ENCODE results near the gene SYT2. TPM values are rescaled to one million over a fixed set of nuclear protein-coding genes. Genes with fewer than 3 reads are reported as not detected.

Gene SYT2
- total and polyA plus RNA-seq, 11 donors, result 0.03 to 0.09 (median 0.06) TPM; not detected in 6

DNA sequence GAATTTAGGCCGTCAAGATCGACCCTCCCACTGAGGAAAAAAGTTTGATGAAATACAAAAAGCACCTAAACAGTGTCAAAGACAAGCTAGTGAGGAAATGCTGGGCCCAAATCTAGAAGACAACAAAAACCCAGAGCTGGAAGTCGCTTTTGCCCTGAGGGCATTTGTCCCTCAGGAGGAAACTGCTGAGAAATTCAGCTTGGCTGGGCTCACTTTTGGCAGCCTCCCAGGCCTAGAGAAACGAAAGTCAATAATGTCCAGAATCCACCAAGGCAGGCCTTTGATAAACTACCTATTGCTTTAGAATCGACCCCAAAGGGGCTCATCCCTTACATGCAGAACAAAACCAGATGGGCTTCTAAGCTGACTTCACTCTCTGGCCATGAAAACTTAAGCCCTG, 38.9 kb downstream of the SYT2 start:
- no peak for DNase-seq
- H3K4me3 ChIP-seq, result no peak overlapping the region
- H3K27ac ChIP-seq, result no peak overlapping the region
- intact Hi-C loops (cut with DNase I), result no loop called here
- no peaks in the 10 kb centered on the region for H3K36me3 ChIP-seq
- no peaks in the 10 kb centered on the region for H3K4me1 ChIP-seq
- no peak for ATAC-seq
- H3K9me3 ChIP-seq, result no peaks in the 10 kb centered on the region
- WGBS, 4 donors, result 53 to 59% (median 56%) methylated on average over 5 of the region's 5 CpGs
- peaks cover 0 to 30% (median 0%) of the 10 kb centered on the region in 9 donors for H3K27me3 ChIP-seq
- TF ChIP-seq POLR2A (IDR thresholded peaks at IDR 0.05) (no peak), CTCF (IDR thresholded peaks at IDR 0.05) (no peak)

DNA sequence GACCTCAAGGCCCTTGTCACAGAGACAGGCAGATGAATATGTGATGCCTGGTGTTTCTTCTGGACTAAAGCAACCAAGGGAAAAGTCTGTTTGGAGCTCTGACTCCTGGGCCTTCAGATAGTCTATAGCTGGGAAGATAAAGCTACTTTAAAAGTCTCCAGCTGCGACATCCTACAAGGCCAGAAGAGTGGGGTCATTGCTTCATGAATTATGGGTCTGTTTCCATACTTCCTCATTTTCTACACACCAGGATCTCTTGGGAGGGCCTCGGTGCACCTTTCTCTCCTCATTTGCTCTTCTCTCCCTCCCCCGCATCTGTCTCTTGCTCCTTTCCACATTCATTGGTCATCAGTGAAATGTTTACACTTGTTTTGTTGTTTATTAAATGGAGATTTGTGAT, 44.8 kb downstream of the SYT2 start:
- 80 to 86% (median 84%) methylated on average over 3 of the region's 3 CpGs for WGBS, 4 donors
- Histone ChIP-seq H3K4me1 (no peaks in the 10 kb centered on the region), H3K4me3 (no peak overlapping the region), H3K9me3 (no peaks in the 10 kb centered on the region), H3K27me3 (peaks cover 0 to 61% (median 0%) of the 10 kb centered on the region in 9 donors), H3K36me3 (no peaks in the 10 kb centered on the region), H3K27ac (no peak overlapping the region)
- intact Hi-C loops (cut with DNase I), result no loop called here
- DNase-seq (no peak), ATAC-seq (no peak)
- TF ChIP-seq CTCF (IDR thresholded peaks at IDR 0.05), result no peak
- no peak for TF ChIP-seq POLR2A (IDR thresholded peaks at IDR 0.05)

DNA sequence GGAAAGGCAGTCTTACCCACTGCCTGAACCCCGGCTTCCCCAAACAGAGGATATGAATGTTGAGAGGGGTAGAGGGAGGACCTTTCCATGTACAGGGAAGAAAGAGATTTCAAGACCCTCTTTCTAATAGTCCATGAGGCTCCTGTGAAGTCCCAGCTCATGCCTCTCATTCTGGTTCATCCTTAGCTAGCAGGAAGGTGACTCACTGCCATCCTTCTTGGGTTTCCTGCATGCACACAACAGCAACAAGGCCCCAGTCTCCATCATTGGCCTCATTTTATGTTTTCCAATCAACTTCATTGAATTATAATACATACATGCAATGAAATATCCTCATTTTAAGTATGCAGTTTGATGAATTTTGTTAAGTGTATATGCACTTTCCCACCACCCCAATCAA, 46.2 kb downstream of the SYT2 start:
- WGBS, 4 donors, result 35 to 88% (median 58%) methylated on average over 1 of the region's 1 CpG
- H3K4me1 ChIP-seq, result no peaks in the 10 kb centered on the region
- no peak overlapping the region for H3K27ac ChIP-seq
- ATAC-seq (no peak), DNase-seq (no peak)
- peaks cover 0 to 69% (median 5%) of the 10 kb centered on the region in 9 donors for H3K27me3 ChIP-seq
- no peaks in the 10 kb centered on the region for H3K9me3 ChIP-seq
- intact Hi-C loops (cut with DNase I), result no loop called here
- TF ChIP-seq CTCF (IDR thresholded peaks at IDR 0.05) (no peak), POLR2A (IDR thresholded peaks at IDR 0.05) (no peak)
- H3K4me3 ChIP-seq, result no peak overlapping the region
- H3K36me3 ChIP-seq, result no peaks in the 10 kb centered on the region

DNA sequence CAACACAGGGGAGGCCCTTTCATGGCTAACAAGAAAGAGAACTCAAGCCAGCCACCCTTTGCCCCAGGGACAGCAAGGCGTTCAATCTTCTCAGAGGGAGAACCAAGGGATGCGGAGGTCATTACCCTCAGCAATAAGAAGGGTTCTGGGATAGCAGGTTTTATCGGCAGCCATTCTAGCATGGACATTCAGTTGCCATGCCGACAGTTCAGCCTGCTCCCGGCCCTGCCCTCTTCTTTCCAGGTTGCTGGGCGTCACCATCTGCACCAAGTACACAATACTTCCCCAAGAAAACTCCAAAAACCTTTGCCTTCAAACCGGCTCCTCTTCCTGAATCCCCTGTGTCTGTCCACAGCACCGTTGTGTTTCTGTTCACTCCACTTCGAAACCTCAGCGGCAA, 47.1 kb downstream of the SYT2 start:
- Histone ChIP-seq H3K9me3 (no peaks in the 10 kb centered on the region), H3K36me3 (no peaks in the 10 kb centered on the region), H3K27ac (no peak overlapping the region), H3K27me3 (peaks cover 0 to 78% (median 5%) of the 10 kb centered on the region in 9 donors), H3K4me1 (no peaks in the 10 kb centered on the region), H3K4me3 (no peak overlapping the region)
- intact Hi-C loops (cut with DNase I), result no loop called here
- WGBS, 4 donors, result 69 to 76% (median 71%) methylated on average over 10 of the region's 10 CpGs
- no peak for DNase-seq
- no peak for ATAC-seq
- TF ChIP-seq POLR2A (IDR thresholded peaks at IDR 0.05) (no peak), CTCF (IDR thresholded peaks at IDR 0.05) (no peak)

Data from heart left ventricle (tissue), 16 donors.